Measurements from ENCODE around the gene LIME1.

LIME1 gene

DNA sequence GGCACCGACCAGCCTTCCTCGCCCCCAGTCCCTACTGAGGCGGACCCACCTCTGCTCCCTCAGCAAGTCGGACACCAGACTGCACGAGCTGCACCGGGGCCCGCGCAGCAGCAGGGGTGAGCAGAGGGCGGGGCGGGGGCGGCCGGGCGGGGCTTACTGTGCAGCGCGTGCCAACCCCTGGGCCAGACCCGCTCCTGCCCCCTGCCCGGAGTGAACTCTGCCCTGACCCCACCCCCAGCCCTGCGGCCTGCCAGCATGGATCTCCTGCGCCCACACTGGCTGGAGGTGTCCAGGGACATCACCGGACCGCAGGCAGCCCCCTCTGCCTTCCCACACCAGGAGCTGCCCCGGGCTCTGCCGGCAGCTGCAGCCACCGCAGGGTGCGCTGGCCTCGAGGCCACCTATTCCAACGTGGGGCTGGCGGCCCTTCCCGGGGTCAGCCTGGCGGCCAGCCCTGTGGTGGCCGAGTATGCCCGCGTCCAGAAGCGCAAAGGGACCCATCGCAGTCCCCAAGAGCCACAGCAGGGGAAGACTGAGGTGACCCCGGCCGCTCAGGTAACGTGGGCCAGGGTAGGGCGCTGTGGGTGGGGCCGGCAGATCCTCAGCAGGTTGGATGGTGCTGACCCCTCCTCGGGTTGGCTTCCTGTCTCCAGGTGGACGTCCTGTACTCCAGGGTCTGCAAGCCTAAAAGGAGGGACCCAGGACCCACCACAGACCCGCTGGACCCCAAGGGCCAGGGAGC is 1.7 kb downstream of the LIME1 start:
- DNase-seq (ENCODE audit: low read depth): no peak

DNA sequence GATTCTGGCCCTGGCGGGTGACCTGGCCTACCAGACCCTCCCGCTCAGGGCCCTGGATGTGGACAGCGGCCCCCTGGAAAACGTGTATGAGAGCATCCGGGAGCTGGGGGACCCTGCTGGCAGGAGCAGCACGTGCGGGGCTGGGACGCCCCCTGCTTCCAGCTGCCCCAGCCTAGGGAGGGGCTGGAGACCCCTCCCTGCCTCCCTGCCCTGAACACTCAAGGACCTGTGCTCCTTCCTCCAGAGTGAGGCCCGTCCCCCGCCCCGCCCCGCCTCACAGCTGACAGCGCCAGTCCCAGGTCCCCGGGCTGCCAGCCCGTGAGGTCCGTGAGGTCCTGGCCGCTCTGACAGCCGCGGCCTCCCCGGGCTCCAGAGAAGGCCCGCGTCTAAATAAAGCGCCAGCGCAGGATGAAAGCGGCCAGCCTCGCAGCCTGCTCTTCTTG is 2.2 kb downstream of the LIME1 start:
- no peak for DNase-seq (ENCODE audit: low read depth)

- no peak for DNase-seq (ENCODE audit: low read depth)
These were observed 2.9 kb downstream of the LIME1 start, which contains the start of gene SLC2A4RG for GRCh38 chr20:63739130-63740069. Gene SLC2A4RG, plus strand, starts transcription at chr20:63739776. Its CDS starts 137 bp downstream, at chr20:63739913.

- no peak for DNase-seq (ENCODE audit: low read depth)
These were observed 3.7 kb downstream of the LIME1 start for GRCh38 chr20:63740070-63740626.

DNA sequence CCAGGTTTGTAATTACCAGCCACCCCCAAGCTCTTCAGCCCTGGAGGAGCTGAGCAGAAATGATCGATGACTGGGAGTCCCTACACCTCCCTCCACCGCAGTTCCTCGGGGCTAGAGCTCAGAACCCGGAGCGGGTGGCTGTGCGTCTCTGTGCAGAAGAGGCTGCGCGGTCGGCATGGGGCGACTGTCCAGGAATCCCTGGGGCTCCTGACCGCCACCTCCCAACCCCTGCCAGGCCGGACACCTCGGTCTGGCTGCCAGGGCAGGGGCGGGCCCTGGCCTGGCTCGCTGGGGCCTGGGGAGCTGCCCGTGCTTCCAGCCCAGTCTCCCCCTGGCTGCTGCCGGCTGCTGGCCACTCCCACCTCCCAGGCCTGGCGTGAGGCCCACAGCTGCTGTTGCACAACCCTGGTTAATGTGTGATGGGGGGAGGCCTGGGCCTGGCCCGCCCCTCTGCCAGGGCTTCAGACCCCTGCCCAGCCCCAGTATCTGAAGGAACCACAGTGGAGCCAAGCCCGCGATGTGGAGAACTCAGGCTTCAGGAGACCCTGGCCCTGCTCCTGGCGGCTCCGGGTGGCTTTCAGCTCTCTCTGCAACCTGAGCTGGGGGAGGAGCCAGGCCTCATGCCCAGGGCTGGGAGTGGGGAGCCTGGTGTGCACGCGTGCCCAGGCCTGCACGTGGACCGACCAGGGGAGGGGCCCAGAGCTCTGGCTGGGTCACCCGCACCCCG is 4.3 kb downstream of the LIME1 start:
- peak; percentile 31 for DNase-seq (ENCODE audit: low read depth)

- no peak for DNase-seq (ENCODE audit: low read depth)
These were observed 4.9 kb downstream of the LIME1 start for GRCh38 chr20:63741354-63741675.

DNA sequence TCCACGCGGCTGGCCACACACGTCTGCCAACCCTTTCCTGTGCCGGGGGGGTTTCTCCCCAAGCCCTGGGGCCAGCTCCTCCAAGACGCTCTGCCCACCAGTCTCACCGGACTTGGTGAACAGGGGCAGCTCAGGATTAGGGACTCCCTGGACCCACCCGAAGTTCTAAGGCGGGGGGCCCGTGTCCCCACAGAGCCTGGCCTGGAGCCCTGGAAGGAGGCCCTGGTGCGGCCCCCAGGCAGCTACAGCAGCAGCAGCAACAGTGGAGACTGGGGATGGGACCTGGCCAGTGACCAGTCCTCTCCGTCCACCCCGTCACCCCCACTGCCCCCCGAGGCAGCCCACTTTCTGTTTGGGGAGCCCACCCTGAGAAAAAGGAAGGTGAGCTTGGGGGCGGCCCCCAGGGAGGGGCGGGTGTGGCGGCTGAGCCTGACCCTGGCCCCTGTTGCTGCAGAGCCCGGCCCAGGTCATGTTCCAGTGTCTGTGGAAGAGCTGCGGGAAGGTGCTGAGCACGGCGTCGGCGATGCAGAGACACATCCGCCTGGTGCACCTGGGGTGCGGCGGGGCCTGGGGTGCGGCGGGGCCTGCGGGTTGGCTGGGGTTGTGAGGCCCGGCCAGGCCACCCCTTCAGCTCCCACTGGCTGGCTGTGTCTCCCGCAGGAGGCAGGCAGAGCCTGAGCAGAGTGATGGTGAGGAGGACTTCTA is 5.4 kb downstream of the LIME1 start:
- no peak for DNase-seq (ENCODE audit: low read depth)

DNA sequence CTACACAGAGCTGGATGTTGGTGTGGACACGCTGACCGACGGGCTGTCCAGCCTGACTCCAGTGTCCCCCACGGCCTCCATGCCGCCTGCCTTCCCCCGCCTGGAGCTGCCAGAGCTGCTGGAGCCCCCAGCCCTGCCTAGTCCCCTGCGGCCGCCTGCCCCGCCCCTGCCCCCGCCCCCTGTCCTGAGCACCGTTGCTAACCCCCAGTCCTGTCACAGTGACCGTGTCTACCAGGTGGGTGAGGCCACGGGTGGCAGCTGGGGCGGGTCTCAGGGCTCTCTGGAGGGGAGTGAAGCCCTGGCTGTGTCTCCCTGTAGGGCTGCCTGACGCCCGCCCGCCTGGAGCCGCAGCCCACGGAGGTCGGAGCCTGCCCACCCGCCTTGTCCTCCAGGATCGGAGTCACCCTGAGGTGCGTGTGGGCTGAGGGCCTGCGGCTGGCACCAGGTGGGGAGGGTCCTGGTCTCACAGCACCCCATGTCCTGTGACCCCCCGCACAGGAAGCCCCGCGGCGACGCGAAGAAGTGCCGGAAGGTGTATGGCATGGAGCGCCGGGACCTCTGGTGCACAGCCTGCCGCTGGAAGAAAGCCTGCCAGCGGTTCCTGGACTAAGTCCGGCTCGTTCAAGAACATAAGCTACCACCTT is 6.0 kb downstream of the LIME1 start:
- no peak for DNase-seq (ENCODE audit: low read depth)

GRCh38 chr20:63743210-63743970 is 6.9 kb downstream of the LIME1 start:
- DNase-seq (ENCODE audit: low read depth): no peak

GRCh38 chr20:63744158-63744557 is 7.7 kb downstream of the LIME1 start:
- no peak for DNase-seq (ENCODE audit: low read depth)

DNA sequence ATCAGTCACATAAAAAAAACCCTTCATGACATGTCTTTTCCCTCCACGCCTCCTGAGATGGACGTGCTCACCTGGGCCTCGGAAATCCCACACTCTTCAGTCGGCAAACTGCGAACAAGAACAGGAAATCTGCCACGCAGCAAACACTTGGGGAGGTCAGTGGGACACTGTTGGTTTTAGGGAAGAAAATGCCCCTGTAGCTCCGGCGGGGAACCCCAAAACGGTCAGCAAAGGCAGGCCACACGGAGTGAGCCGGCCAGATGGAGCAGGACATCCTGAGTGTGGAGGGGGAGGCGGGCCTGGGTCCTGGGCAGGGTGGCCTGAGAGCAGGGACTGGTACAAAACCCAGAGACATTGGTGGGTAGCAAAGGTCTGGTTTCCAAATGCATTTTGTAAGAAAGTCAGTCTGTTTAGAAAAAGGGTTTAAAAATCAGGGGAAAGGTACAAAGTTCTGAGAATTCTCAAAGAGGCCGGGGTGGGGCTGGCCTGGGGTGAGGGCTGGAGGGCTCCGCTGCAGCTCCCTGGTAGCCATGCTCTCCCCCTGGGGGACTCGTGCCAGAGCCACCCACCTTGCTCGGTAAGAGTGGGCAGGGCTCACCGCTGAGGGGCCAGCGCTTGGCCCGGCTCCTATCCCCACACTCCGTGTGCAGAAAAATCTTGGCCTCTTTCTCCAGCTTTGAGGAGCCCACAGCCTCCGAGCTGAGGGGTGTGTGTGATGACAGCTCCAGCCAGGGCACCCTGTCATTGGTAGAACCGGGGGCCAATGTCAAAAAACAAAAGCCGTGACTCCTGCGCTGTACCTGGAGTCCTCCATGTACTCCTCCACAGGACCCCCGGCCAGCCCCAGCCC is 8.3 kb downstream of the LIME1 start:
- DNase-seq (ENCODE audit: low read depth): no peak

DNA sequence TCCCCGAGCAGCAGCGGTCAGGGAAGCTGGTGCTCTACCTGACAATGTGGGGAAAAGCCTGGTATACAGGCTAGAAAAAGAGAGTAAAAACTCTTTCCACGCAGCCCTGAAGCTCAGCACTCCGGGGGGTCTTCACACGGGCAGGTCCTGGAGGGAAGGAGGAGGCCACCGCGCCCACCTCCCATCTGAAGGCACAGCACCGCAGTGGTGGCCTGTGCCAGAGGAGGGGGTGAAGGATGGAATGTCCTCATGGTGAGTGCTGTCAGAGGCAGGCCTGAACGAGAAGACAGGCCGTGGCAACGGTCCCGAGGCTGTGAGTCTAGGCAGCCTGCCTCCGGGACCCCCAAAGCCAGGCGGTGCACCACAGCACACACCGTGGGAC is 9.0 kb downstream of the LIME1 start:
- no peak for DNase-seq (ENCODE audit: low read depth)

DNA sequence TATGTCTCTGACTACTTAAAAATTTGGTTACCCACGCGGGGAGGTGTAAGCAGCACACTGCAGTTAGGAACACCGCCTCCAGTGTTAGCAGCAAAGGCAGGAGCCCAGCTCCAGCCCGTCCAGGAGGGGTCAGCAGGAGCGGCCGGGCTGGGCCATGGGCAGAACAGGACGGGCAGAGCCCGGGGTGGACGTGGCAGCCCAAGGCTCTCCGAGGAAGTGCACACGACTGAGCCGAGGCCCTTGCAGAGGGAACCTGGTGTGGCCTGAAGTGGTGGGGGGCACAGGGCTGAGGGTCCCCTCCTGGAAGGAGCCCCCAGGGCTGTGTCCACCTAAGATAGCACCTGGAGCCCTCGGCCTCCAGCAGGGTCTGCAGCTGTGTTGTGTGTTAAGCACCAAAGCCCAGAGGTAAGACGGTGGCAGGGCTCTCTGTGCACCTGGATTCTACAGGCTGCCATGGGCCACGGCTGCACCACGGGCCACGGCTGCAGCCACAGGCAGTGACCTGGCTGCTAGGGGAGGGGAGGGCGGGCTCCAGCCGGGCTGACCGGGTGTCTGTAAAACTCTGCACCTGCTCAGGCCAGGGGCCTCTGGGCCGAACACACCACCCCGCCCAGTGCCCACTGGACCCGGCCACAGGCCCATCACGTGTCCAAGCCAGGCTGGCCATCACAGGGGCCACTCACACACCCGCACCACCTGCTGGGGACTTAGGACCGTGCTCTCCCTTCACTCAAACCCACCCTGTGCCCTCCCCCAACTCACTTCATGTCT is 9.7 kb downstream of the LIME1 start:
- DNase-seq (ENCODE audit: low read depth): no peak

GRCh38 chr20:63746751-63747315 is 10.4 kb downstream of the LIME1 start:
- DNase-seq (ENCODE audit: low read depth): no peak

DNA sequence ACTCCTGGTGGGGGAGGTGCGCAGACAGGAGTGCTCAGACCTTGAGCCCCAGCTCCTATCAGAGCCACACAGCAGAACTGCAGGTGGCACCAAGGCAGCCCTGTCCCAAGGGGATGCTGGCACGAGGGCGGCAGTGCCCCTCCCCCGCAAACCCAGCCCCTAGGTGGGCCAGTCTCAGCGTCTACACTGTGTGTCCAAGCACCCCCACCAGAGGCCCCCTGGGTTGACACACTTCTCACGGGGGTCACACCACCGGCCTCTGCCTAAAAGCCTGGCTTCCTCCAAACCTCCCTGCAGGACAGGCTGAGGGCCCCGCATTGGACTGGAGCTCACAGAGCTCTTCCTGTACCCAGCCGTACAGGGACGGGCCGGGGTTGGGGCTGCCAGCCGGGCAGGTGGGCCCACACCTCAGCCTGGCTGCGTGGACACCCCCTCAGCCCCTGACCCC is 11.2 kb downstream of the LIME1 start:
- no peak for DNase-seq (ENCODE audit: low read depth)

DNA sequence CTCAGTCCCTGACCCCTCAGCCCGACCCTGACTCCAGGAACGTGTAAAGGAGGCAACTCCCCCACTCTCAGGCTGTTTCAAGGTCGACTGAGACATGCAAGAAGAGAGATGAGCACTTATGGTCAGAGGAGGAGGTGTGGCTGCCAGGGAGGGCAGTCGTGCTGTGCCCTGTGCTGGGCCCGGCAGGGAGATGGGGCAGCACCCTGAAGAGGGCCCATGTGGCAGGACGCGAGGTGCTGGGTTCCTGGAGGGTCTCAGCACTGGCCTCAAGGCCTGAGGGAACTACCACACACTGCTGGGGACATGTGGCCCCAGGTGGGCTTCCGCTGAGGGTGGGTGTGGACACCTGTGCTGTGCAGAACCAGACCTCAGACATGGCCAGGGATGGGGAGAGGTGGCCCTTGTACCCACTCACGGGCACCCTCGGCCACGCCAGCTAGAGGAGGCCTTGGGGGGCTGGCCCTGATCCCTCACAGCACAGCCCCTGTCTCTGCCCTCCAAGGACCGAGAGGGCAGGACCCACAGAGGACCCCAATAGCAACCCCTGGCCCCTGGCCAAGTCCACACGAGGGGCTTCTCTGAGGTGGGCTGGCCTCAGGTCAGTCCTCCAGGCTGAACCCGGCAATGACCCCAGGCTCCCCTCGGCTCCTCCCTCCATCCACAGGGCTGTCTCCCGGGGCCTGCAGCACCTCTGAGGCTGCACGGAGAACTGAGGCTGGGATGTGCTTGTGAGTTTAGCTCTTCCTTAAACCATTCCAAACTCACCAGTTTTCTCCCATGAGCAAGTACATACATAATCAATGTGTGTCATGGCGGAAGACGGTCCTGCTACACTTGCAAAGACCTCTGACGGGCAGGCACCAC is 11.8 kb downstream of the LIME1 start:
- no peak for DNase-seq (ENCODE audit: low read depth)

DNA sequence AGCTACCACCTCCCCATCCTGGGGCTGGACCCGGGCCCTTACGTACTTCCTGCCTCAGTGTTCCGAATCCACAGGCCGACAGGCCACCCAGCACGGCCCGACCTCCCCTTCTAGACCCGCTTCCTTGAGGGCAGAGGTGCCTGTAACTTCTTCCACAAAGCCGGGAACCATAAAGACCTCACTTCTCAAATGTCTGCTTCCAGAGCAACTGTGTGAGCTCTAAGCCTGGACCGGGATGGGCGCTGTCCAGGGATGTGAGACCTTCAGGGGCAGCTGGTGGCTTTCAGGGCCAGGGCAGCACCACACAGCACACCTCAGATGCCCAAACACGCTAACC is 12.4 kb downstream of the LIME1 start:
- no peak for DNase-seq (ENCODE audit: low read depth)

Measured in non-pigmented ciliary epithelial cell (primary cell).